GM12892 (cell line): ENCODE results near the gene SPINDOC.
"Not testable (repeated sequence)": the region's sequence is repeated elsewhere in the genome, so short reads cannot be mapped to it uniquely, and the experiment has no call there.

ENCODE experiments used
- DNase-seq: peaks from one replicate; pipeline ENCODE4 v3.0.0; 2011; ENCODE audit not compliant: insufficient read length
- FAIRE-seq: peaks from 2 replicates; lab custom pipeline; 2011; peaks lifted over from hg19 to GRCh38; lab: Jason Lieb, UNC
- POLR2A ChIP-seq: IDR thresholded peaks from 2 replicates; pipeline ENCODE4 v1.6.1; 2011; ENCODE audit warnings: low read depth, low read length, control low read depth
- POLR2AphosphoS5 ChIP-seq: IDR thresholded peaks from 2 replicates; pipeline ENCODE4 v1.6.1; 2011; ENCODE audit warnings: low read depth, low read length, control low read depth
- TAF1 ChIP-seq: IDR thresholded peaks from 2 replicates; pipeline ENCODE4 v1.6.1; 2011; ENCODE audit warnings: low read depth, mild to moderate bottlenecking, control low read depth, low read length, borderline replicate concordance

The SPINDOC gene

DNA sequence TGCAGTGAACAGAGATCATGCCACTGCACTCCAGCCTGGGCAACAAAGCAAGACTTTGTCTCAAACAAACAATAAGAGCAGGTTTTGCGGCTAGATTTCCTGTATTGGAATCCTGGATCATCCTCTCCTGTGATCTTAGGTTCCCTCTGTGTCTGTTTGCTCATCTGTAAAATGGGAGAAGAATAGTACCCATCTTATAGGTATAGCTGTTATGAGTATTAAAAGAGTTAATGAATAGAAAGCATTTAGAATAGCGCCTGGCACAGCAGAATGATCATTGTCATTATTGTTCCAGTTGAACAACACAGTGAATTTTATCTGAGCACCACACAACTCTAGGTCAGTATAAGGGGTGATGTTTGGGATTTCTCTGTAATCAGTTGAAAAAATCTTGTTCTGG, 36.4 kb downstream of the SPINDOC start:
- TF ChIP-seq POLR2A (no peak), POLR2AphosphoS5 (no peak), TAF1 (no peak)
- DNase-seq: no peak
- FAIRE-seq: no peak

DNA sequence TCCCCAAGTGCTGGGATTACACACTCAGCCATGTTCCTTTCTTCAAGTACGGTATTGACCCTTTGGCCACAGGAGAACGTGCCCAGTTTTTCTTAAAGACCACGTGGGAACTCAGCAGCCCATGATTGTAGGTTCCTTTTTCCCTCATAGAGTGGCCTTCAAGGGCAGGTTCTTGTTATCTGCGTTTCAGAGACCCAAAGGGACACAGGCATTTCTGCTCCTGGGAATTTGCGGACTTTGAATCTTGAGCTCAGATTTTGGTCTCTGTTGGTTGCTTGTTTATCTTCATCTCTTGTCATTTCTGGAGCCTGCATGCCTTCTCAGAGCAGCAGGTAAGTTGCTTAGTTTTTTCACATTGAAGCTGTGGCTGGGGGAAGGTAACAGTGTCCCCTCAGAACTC, 37.7 kb downstream of the SPINDOC start:
- no peak for DNase-seq
- peak; percentile 62 for FAIRE-seq
- TF ChIP-seq POLR2A: no peak
- no peak for TF ChIP-seq POLR2AphosphoS5
- no peak for TF ChIP-seq TAF1

DNA sequence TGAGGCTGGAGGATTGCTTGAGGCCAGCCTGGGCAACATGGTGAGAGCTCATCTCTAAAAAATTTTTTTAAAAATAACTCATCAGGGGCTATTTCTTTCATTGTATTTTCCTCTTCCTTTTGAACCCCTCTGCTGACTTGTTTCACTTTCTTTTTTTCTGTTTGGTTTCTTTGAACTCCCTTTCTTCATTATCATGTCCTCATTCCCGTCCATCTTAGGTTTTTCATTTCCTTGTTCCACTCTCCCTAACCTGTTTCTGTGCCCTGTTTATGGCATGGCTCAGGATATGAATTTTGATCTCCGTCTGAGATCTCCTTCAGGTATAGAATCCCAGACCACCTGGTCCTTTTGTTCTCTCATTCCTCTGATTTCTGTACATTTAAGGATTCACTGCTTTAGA, 38.1 kb downstream of the SPINDOC start:
- FAIRE-seq (no peak), DNase-seq (no peak)
- no peak for TF ChIP-seq POLR2AphosphoS5
- no peak for TF ChIP-seq POLR2A
- no peak for TF ChIP-seq TAF1

DNA sequence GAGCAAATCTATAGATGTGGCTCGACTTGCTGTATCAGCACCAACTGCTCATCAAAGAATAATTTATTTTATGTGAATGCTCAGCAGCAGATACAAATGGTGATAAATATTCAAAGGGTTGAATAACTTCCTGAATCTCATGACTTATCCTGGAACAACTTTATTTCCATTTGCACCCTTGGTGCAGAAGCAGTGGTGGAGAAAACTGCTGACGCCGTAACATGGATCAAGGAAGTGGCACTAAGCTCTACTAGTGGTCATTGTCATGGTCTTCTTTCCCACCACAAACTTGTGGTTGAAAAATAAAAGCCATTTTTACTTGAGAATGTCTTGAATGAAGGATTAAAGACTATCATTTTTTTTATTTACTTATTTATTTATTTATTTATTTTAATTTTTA, 40.2 kb downstream of the SPINDOC start:
- no peak for FAIRE-seq
- DNase-seq: no peak
- no peak for TF ChIP-seq POLR2AphosphoS5
- no peak for TF ChIP-seq TAF1
- no peak for TF ChIP-seq POLR2A

DNA sequence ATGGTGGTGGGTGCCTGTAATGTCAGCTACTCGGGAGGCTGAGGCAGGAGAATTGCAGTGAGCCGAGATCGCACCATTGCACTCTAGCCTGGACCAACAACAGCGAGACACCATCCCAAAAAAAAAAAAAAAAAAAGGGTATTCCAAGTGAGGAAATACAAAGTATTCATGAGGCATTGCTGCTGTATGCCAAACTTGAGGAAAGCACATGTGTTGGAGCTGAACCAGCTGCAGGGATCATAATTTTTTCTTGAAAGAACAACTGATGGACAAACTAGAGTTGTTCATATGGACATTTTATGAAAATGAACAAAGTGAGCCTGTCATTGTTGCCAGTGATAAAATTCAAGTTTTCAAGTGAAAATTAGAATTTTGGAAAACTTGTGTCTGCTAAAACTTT, 41.4 kb downstream of the SPINDOC start:
- FAIRE-seq (no peak), DNase-seq (no peak)
- TF ChIP-seq POLR2AphosphoS5: no peak
- no peak for TF ChIP-seq TAF1
- TF ChIP-seq POLR2A: no peak

DNA sequence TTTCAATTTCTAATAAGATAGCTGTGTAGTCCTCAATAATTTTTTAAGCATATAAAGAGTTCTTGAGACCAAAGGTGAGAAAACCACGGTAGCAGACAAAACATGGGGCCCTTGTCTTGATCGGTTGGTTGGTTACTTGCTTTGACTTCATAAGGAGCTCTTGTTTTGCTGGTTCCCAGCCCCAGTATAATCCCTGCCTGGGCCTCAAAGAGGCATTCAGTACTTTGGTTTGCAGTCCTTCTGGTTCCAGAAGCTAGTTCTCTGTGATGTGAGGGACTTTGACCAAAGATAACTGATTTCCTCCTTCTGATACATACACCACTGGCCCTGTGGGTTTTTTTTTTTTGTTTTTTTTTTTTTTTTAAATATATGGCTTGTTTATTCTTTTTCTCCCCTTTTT, 42.7 kb downstream of the SPINDOC start:
- FAIRE-seq (no peak), DNase-seq (no peak)
- TF ChIP-seq POLR2AphosphoS5 (no peak), POLR2A (no peak), TAF1 (no peak)

DNA sequence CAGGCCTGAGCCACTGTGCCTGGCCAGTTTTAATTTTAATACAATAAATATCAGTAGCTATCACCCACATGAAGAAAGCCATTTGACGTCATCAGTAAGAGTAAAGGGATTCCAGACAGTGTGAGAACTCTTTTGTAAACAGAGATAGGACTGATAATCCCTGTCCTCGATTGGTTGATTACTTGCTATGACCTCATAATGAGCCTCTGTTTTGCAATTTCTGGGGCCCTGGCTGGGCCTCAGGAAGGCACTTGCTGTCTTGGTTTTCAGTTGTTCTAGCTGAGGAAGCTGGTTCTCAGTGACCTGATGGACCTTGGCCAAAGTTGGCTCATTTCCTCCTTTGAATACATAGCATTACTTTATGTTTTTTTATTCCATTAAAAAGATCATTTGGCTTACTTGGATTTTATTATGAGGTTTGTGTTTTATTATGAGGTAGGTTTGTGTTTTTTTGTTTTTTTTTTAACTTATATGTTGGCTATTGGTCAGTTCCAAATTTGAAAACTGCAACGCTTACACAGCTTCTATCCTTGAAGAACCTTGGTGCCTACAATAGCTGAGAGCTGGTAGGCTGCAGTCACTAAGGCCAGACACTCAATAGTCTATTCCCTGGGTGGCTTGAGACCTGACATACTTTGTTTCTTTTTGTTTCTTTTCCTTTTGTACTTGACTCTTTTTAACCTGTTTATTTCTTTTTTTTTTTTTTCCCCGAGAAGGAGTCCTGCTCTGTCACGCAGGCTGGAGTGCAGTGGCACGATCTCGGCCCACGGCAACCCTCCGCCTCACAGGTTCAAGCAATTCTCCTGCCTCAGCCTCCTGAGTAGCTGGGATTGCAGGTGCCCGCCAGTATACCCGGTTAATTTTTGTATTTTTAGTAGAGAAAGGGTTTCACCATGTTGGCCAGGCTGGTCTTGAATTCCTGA, 45.6 kb downstream of the SPINDOC start:
- no peak for TF ChIP-seq POLR2A
- DNase-seq (no peak), FAIRE-seq (no peak)

DNA sequence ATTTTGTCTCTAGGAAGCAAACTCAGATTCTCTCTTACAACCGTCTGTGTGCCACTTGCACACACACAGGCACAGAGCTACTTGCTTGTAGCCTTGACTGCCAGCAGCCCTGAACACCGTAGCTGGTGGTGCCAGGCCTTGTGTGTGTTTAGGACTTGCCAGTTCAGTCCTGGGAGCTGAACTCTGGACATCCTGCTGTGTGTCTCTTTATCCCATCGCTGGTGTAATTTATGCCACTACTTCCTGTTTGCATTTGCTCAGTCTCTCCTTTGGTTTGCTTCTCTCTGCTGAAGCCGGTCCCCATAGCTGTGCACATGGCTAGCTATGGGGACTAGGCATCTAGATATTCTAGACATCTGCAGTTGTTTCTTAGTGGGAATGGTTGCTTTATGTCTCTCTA, 49.7 kb downstream of the SPINDOC start:
- DNase-seq: no peak
- TF ChIP-seq TAF1: no peak
- no peak for TF ChIP-seq POLR2A
- TF ChIP-seq POLR2AphosphoS5: no peak
- no peak for FAIRE-seq

DNA sequence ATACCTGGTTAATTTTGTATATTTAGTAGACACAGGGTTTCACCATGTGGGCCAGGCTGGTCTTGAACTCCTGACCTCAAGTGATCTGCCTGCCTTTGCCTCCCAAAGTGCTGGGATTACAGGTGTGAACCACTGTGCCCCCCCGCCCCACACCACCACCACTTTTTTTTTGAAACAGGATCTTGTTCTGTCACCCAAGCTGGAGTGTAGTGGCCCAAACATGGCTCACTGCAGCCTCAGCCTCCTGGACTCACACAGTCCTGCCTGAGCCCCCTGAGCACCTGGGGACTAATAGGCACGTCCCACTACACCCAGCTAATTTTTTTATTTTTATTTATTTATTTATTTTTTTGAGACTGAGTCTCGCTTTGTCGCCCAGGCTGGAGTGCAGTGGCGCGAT, 50.4 kb downstream of the SPINDOC start:
- DNase-seq, FAIRE-seq: not testable (repeated sequence)

DNA sequence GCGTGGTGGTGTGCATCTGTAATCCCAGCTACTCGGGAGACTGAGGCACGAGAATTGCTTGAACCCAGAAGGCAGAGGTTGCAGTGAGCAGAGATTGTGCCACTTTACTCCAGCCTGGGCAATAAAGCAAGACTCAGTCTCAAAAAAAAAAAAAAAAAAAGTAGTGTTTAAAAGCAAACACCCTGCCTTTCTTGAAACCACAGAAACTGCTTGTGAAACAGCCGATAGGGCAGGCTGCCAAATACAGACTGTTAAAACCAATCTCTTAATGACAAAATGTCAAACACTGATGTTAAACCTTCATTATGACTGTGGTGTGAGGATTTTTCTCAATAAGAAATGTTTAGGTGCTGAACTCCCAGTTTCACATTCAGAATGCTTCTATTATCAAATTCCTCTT, 53.0 kb downstream of the SPINDOC start:
- TF ChIP-seq POLR2AphosphoS5 (no peak), TAF1 (no peak), POLR2A (no peak)
- DNase-seq: peak; percentile 57
- peak; percentile 84 for FAIRE-seq

DNA sequence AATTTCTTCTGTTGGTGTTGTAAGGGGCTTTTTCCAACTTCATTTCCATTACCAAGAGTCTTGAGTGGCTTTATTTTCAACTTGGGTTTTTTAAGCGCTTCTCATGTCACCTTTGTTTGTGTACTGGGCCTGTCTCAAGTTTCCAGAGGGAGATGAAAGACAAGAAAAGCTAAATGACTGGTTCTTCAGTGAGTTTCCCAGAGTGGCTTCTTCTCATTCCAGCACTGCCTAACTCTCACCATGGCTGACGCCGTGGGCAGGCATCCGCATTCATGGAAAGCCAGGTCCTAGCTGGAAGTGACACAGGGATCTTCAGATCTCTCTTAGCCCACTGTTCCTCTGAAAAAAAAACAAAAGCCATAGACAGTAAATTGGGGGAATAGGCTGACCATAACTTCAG, 54.3 kb downstream of the SPINDOC start:
- no peak for DNase-seq
- FAIRE-seq: no peak
- TF ChIP-seq POLR2AphosphoS5: no peak
- TF ChIP-seq POLR2A: no peak
- TF ChIP-seq TAF1: no peak

DNA sequence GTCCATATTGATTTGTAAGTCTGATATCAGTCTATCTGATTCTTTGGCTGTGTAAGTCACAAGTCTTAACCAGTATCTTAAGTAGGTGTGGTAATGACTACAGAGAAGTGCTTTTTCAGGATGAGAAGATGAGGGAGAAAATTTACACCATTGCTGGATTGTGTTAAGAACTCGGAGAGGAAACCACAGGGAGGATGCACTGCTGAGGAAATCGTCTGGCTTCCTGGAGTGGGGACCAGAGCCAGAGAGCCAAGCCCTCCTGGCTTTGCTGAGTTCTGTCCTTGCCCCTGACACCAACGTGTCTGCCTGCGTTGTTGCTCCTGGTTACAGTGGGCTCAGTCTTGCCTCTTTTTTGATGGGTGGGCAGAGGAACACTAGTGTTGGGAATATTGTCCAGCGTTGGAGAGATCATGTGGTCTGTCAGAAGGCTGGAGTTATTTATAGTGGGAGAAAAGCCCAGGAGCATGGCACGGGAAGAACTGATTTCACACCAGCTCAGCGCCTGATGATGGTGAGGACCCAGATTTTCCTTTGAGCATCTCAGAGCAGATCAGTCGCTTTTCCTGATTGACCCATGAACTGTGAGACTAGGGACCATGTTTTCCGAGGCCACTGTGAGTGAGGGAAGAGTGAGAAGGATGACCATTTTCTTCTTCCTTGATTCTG, 55.3 kb downstream of the SPINDOC start:
- no peak for DNase-seq
- TF ChIP-seq POLR2AphosphoS5 (no peak), POLR2A (no peak), TAF1 (no peak)
- no peak for FAIRE-seq

DNA sequence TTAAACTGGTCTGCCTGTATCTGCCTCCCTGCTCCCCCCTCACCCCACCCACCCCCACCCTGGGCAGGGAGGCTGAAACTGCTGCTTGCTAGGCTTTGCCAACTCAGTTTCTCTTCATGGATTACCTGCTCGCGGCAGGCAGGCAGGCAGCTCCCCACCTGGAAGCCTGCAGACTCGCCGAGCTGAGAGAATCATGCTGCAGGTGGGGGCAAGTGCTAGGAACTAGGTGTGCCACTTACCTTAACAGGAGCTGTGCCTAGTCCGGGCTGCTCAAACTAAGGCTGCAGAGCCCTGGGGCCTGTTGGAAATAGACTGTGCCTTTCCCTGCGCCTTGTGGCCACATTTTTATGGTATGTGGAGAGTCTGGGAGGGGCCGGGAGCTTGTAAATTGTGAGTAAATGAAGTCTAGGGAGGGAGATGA, 55.9 kb downstream of the SPINDOC start:
- FAIRE-seq (no peak), DNase-seq (no peak)
- TF ChIP-seq POLR2A (no peak), POLR2AphosphoS5 (no peak), TAF1 (no peak)
